Neural cell (in vitro differentiated cells): Measurements from ENCODE around the gene SLC6A6.

Experiments used
- CTCF ChIP-seq: fragments of 450-650 bp; IDR thresholded peaks from 2 replicates; pipeline ENCODE4 v1.5.1; 2014; ENCODE audit warnings: antibody characterized with exemption, mild to moderate bottlenecking, moderate library complexity; ENCODE audit not compliant: poor library complexity, severe bottlenecking
- EP300 ChIP-seq: fragments of 450-650 bp; conservative IDR thresholded peaks from 2 replicates; pipeline ENCODE4 v1.6.1; 2014; ENCODE audit warnings: antibody characterized with exemption, mild to moderate bottlenecking, moderate library complexity; ENCODE audit not compliant: poor library complexity, severe bottlenecking
- EZH2 ChIP-seq: fragments of 200-600, 300-800 bp; shearing (Covaris generic), sonication (generic); IDR thresholded peaks from 2 replicates; pipeline ENCODE4 v1.6.1; 2014; ENCODE audit warnings: antibody characterized with exemption, low read length, borderline replicate concordance, mild to moderate bottlenecking; ENCODE audit not compliant: insufficient read depth, poor library complexity, severe bottlenecking
- MXI1 ChIP-seq: fragments of 450-650 bp; conservative IDR thresholded peaks from 2 replicates; pipeline ENCODE4 v1.6.1; 2014; ENCODE audit warnings: antibody characterized with exemption, mild to moderate bottlenecking; ENCODE audit not compliant: poor library complexity, severe bottlenecking
- POLR2AphosphoS5 ChIP-seq: IDR thresholded peaks from 2 replicates; pipeline ENCODE4 v1.6.1; 2012
- RAD21 ChIP-seq: fragments of 450-650 bp; conservative IDR thresholded peaks from 2 replicates; pipeline ENCODE4 v1.6.1; 2014; ENCODE audit warnings: antibody characterized with exemption, mild to moderate bottlenecking, moderate library complexity
- REST ChIP-seq: IDR thresholded peaks from 2 replicates; pipeline ENCODE4 v1.6.1; 2012; ENCODE audit warnings: borderline replicate concordance

GRCh38 chr3:14433106-14433505 is 30.7 kb downstream of the SLC6A6 start:
- TF ChIP-seq MXI1 = no peak
- no peak for TF ChIP-seq CTCF
- TF ChIP-seq EZH2 = no peak
- no peak for TF ChIP-seq RAD21
- TF ChIP-seq EP300 = no peak
- TF ChIP-seq POLR2AphosphoS5 = no peak
- TF ChIP-seq REST = no peak
